GM12801 (cell line): Measurements from ENCODE around the gene LDLRAD3.

Source experiments
- TF ChIP-seq, protein P1 (sequence below): IDR thresholded peaks from one replicate; pipeline ENCODE4 v1.5.1; 2011; ENCODE audit warnings: control low read depth; ENCODE audit not compliant: insufficient read length; ENCODE audit errors: extremely low read depth

Gene LDLRAD3

DNA sequence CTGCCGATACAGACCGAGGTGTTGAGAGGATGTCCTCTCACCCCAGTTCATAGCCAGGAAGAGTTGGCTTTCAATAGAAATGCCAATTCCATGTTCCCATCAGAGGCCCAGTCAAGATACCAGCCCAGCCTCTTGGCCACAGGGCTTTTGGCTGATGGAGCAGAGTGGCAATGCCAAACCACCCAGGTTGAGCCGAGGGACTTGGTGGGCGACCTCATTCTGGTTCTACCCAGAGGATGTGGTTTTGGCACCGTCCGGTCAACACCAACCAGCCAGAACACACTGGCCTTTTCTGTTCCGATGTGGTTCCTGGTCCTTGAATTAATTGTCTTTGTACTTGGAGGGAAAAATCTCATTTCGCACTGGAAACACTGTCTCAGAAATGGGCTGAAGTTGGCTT lies 284.8 kb downstream of the LDLRAD3 start:
- TF ChIP-seq, protein P1, sequence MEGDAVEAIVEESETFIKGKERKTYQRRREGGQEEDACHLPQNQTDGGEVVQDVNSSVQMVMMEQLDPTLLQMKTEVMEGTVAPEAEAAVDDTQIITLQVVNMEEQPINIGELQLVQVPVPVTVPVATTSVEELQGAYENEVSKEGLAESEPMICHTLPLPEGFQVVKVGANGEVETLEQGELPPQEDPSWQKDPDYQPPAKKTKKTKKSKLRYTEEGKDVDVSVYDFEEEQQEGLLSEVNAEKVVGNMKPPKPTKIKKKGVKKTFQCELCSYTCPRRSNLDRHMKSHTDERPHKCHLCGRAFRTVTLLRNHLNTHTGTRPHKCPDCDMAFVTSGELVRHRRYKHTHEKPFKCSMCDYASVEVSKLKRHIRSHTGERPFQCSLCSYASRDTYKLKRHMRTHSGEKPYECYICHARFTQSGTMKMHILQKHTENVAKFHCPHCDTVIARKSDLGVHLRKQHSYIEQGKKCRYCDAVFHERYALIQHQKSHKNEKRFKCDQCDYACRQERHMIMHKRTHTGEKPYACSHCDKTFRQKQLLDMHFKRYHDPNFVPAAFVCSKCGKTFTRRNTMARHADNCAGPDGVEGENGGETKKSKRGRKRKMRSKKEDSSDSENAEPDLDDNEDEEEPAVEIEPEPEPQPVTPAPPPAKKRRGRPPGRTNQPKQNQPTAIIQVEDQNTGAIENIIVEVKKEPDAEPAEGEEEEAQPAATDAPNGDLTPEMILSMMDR = no peak

DNA sequence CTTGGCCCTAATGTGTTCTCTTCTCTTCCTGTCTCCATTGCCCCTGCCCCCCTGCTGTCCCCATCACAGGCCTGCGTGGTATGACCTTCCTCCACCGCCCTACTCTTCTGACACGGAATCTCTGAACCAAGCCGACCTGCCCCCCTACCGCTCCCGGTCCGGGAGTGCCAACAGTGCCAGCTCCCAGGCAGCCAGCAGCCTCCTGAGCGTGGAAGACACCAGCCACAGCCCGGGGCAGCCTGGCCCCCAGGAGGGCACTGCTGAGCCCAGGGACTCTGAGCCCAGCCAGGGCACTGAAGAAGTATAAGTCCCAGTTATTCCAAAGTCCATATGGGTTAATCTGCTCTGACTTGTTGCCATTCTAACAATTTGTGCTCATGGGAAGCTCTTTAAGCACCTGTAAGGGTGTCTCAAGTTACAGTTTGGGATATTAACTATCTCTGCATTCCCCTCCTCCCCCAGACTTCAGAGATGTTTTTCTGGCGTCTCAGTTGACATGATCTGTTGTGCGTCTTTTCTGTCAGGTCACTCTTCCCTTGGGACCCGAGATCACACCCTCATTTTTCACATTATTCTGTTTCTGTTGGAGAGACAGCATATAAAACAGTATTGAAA lies 285.3 kb downstream of the LDLRAD3 start:
- TF ChIP-seq, protein P1 = no peak

DNA sequence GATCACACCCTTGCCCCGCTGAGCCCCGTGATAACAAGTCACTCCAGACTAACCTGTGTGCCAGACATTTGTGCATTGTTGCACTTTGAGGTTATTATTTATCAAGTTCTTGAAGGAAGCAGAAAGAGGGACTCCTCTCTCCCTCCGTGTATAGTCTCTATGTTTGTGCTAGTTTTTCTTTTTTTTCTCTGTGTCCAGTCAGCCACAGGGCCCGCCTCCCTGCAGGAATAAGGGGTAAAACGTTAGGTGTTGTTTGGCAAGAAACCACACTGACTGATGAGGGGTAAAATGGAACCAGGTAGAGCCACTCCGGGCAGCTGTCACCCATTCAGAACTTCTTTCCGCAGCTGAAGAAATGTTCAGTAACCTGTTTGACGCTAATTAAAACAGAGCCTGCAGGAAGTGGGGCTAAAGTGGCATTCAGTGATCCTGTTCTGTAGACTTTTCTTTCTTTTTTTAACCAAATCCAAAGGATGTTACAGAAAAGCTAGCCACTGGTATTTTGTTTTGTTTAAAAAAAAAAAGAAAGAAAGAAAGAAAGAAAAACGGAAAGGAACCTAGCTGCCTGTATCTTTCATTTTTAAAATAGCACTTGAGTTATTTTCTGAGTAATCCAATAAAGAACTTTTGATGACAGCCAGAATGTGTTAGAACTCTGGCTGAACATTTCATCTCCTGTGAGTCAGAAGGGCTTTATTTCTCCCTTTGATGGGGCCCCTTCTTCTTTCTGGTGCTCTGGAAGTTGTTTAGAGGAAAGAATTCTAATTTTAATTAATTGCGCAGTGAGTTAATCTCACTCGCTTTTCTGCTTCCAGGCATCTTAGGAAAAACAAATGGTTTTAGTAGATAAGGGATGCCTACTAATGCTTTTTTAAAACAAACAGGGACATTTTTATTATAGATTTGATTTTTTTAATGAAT lies 287.2 kb downstream of the LDLRAD3 start:
- TF ChIP-seq, protein P1 = no peak

DNA sequence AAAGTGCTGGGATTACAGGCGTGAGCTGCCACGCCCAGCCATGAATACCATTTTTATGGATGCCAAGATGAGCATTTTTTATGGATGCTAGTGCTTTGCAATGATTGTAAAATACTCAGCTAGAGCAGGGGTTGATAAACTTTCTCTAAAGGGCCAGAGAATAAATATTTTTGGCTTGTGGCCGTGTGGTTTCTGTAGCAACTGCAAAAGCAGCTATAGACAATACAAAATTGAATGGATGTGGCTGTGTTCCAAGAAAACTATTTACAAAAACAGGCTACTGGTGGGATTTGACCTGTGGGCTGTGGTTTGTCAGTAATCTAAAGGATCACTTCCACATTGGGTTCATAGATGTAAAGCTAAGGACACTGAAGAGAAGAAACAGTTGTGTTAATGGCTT lies 289.3 kb downstream of the LDLRAD3 start:
- TF ChIP-seq, protein P1 = no peak

DNA sequence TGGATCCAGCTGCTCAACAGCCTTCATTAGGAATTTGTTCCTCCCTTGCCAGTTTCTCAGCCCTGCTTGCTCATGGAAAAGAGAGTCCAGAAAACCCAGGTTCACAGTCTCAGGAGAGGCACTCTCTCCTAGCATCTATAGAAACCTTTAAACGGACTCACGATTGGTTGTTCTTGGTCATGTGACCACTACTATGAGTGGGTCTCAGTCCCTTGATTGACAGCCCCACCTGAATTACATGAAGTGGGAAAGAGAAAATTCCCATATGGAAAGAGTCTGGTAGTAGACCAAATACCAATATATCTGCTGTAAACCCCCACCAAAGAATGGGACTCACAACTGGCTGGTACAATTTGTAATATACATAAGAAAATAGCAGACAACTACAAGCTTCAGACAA lies 291.0 kb downstream of the LDLRAD3 start:
- TF ChIP-seq, protein P1 = no peak

DNA sequence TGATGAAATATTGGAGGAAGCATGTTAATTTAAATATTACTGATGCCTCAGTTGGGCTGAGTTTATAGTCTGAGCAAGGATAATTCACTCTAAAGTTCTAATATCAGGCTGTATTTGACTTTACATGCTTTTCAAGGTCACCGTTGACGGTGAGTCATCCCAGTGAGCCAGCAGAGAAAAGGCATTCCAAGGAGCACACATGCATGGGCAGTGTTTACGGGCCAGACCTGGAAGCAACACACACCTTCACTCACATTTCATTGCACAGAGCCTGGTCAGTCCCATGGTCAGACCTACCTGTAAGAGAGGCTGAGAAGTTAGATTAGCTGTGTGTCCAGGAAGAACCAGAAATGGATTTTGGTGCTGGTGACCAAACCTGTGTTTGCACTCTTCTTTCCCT lies 291.9 kb downstream of the LDLRAD3 start:
- TF ChIP-seq, protein P1 = no peak

DNA sequence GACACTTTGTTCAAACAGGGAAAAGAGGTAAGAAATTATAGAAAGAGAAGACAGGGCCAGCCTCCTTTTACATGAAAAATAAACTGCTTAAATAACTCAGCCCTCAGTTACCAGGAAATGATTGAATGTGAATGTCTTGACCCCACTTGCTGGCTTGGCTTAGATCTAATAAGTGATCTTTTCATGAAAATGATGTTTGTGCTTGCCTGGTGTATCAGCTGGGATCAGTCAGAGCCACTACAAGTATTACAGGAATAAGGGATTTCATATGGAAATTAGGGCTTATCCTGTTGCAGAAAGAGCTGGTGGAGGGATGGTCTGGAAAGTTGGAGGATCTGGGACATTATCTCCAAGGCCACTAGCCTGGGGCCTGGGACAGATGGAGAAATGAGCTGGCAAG lies 293.5 kb downstream of the LDLRAD3 start:
- TF ChIP-seq, protein P1 = no peak
